HG03066 (cell line): ENCODE measurements around the gene SYNE1.
"Not testable (repeated sequence)": the region's sequence is repeated elsewhere in the genome, so short reads cannot be mapped to it uniquely, and the experiment has no call there.

Experiments used
- ATAC-seq: cut with Tn5 transposase; IDR thresholded peaks from one replicate; pipeline ENCODE4 v1.9.1; 2021; ENCODE audit warnings: low read depth; ENCODE audit not compliant: unreplicated experiment

Gene SYNE1

GRCh38 chr6:152637296-152638047, at the start of gene SYNE1:
Gene SYNE1 (minus strand): TSS chr6:152637362. CDS start chr6:152628331, 9,031 bp downstream.
- ATAC-seq = no peak

GRCh38 chr6:152685819-152686218, 48.7 kb upstream of the SYNE1 start:
- ATAC-seq = no peak

- ATAC-seq = not testable (repeated sequence)
Measured at GRCh38 chr6:152682935-152683334, 45.8 kb upstream of the SYNE1 start.

- ATAC-seq = no peak
Measured at GRCh38 chr6:152682141-152682540, 45.0 kb upstream of the SYNE1 start.

- ATAC-seq = no peak
Measured at GRCh38 chr6:152680879-152681517, 43.8 kb upstream of the SYNE1 start.

- no peak for ATAC-seq
Measured at GRCh38 chr6:152680151-152680550, 43.0 kb upstream of the SYNE1 start.

GRCh38 chr6:152673236-152673635, 36.1 kb upstream of the SYNE1 start:
- no peak for ATAC-seq

- ATAC-seq = no peak
Measured at GRCh38 chr6:152671171-152671570, 34.0 kb upstream of the SYNE1 start.

GRCh38 chr6:152669895-152670294, 32.7 kb upstream of the SYNE1 start:
- no peak for ATAC-seq

GRCh38 chr6:152661776-152662175, 24.6 kb upstream of the SYNE1 start:
- ATAC-seq = no peak

- ATAC-seq = no peak
Measured at GRCh38 chr6:152651986-152652385, 14.8 kb upstream of the SYNE1 start.

- ATAC-seq = no peak
Measured at GRCh38 chr6:152648105-152648504, 10.9 kb upstream of the SYNE1 start.

- ATAC-seq = not testable (repeated sequence)
Measured at GRCh38 chr6:152646732-152647131, 9.6 kb upstream of the SYNE1 start.

- peak; percentile 76 for ATAC-seq
Measured at GRCh38 chr6:152642578-152643375, 5.6 kb upstream of the SYNE1 start.

GRCh38 chr6:152636609-152637295, 410 bp downstream of the SYNE1 start:
- no peak for ATAC-seq

- no peak for ATAC-seq
Measured at GRCh38 chr6:152636021-152636608, 1.0 kb downstream of the SYNE1 start.

- peak; percentile 52 for ATAC-seq
Measured at GRCh38 chr6:152634773-152635172, 2.4 kb downstream of the SYNE1 start.

- no peak for ATAC-seq
Measured at GRCh38 chr6:152632121-152632782, 4.9 kb downstream of the SYNE1 start.

- no peak for ATAC-seq
Measured at GRCh38 chr6:152631376-152631775, 5.8 kb downstream of the SYNE1 start.

GRCh38 chr6:152630832-152631231, 6.3 kb downstream of the SYNE1 start:
- no peak for ATAC-seq
